WERI-Rb-1 (cell line): ENCODE measurements around the gene DAND5.

Experiments used
- DNase-seq: peaks from one replicate; pipeline ENCODE4 v3.0.0-alpha.2; 2020
- H3K27ac ChIP-seq: fragments of 250-450 bp; sonication (Bioruptor Pico); 2 replicates; pipeline ENCODE4 v1.5.1; 2020; ENCODE audit warnings: mild to moderate bottlenecking, moderate library complexity
- H3K27me3 ChIP-seq: fragments of 250-450 bp; sonication (Bioruptor Pico); 2 replicates; pipeline ENCODE4 v1.5.1; 2021; ENCODE audit warnings: mild to moderate bottlenecking, low read depth, moderate library complexity; ENCODE audit not compliant: insufficient read depth, severe bottlenecking
- H3K36me3 ChIP-seq: fragments of 250-450 bp; sonication (Bioruptor Pico); 2 replicates; pipeline ENCODE4 v1.5.1; 2020; ENCODE audit warnings: mild to moderate bottlenecking, moderate library complexity
- H3K4me3 ChIP-seq: 2 replicates; pipeline ENCODE4 v1.5.1; 2011; ENCODE audit warnings: low read depth, mild to moderate bottlenecking, control low read depth, low read length
- H3K9me3 ChIP-seq: fragments of 250-450 bp; sonication (Bioruptor Pico); 2 replicates; pipeline ENCODE4 v1.5.1; 2021; ENCODE audit warnings: mild to moderate bottlenecking, moderate library complexity; ENCODE audit not compliant: severe bottlenecking
- TF ChIP-seq, protein P1 (sequence below): IDR thresholded peaks from 2 replicates; pipeline ENCODE4 v1.5.1; 2011; ENCODE audit warnings: low read depth, mild to moderate bottlenecking, control low read depth, inconsistent platforms, low read length

The DAND5 gene

DNA sequence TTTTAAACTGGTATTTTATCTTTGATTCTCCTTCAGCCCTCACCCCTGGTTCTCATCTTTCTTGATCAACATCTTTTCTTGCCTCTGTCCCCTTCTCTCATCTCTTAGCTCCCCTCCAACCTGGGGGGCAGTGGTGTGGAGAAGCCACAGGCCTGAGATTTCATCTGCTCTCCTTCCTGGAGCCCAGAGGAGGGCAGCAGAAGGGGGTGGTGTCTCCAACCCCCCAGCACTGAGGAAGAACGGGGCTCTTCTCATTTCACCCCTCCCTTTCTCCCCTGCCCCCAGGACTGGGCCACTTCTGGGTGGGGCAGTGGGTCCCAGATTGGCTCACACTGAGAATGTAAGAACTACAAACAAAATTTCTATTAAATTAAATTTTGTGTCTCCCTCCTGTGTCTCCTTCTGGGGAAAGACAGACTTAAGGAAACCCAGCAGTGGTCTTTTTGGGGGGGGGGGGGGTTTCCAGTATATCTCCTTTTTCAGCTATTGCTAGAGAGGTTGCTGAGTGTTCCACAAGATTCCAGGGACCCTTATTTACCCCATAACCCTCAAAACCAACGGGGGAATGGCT lies 25.2 kb upstream of the DAND5 start:
- Histone ChIP-seq H3K9me3 (no peaks in the 10 kb centered on the region), H3K27ac (no peak overlapping the region), H3K27me3 (no peaks in the 10 kb centered on the region), H3K4me3 (no peak overlapping the region), H3K36me3 (peaks cover 92% of the 10 kb centered on the region)
- TF ChIP-seq, protein P1, sequence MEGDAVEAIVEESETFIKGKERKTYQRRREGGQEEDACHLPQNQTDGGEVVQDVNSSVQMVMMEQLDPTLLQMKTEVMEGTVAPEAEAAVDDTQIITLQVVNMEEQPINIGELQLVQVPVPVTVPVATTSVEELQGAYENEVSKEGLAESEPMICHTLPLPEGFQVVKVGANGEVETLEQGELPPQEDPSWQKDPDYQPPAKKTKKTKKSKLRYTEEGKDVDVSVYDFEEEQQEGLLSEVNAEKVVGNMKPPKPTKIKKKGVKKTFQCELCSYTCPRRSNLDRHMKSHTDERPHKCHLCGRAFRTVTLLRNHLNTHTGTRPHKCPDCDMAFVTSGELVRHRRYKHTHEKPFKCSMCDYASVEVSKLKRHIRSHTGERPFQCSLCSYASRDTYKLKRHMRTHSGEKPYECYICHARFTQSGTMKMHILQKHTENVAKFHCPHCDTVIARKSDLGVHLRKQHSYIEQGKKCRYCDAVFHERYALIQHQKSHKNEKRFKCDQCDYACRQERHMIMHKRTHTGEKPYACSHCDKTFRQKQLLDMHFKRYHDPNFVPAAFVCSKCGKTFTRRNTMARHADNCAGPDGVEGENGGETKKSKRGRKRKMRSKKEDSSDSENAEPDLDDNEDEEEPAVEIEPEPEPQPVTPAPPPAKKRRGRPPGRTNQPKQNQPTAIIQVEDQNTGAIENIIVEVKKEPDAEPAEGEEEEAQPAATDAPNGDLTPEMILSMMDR, result no peak
- no peak for DNase-seq

DNA sequence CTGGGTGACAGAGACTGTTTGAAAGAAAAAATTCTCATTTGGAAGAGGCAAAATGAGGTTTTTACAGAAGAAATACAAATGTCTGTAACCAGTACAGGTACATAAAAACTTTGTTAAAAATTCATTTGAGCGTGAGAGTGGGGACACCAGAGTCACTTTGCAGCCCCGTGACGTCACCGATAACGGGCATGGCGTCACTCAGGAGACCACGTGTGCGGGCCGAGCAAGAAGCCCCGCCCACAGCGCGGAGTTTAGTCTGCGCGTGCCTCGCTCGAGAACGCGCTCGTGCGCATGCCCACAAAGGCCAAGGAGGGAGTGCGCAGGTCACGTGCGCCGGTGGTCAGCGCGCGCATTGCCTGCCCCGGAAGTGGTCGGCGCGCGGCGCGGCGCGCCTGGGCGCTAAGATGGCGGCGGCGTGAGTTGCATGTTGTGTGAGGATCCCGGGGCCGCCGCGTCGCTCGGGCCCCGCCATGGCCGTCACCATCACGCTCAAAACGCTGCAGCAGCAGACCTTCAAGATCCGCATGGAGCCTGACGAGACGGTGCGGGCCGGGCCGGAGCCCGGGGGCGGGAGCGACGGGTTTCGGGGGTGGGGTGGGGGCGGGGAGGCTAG lies 23.8 kb upstream of the DAND5 start, which contains the start of gene RAD23A:
TSS of gene RAD23A (plus strand) at position 384 of the 613 bp plus-strand sequence. CDS start at position 471, 87 bp downstream.
- H3K9me3 ChIP-seq, result no peaks in the 10 kb centered on the region
- H3K27me3 ChIP-seq, result no peaks in the 10 kb centered on the region
- peaks cover 92% of the 10 kb centered on the region for H3K36me3 ChIP-seq
- H3K4me3 ChIP-seq, result peak within 1 kb of the TSS; percentile 97
- DNase-seq, result peak; percentile 97
- H3K27ac ChIP-seq, result peak within 1 kb of the TSS; percentile 96
- TF ChIP-seq, protein P1, result no peak

DNA sequence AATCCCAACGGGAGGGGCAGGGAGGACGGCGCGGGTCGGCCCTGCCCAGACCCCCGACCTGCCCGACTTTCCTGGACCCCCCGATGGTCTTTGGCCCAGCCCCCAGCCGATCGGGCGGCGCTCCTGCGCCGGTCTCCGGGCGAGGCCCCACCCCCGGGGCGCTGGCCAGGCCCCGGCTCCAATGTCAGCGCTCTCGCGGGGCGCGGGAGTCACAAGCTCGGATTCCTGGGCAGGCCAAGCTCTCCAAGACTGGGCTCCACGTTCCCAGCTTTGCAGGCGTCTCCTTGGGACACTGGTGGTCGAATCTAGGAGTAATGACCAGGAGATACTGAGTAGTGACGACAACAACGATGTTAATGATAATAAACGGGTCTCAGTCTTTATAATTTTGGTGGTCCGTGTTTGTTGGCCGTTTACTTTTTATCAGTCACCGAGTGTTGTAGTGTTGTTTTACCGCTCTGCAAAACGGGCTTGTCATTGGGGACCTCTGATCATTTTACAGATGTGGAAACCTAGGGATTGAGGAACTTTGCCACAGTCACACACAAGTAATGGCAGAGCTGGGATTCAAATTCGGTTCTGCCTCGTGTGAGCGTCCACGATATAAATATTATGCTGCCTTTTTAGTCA lies 23.2 kb upstream of the DAND5 start:
- TF ChIP-seq, protein P1, result no peak
- Histone ChIP-seq H3K36me3 (peaks cover 92% of the 10 kb centered on the region), H3K27ac (peak overlapping the region; percentile 96), H3K9me3 (no peaks in the 10 kb centered on the region), H3K27me3 (no peaks in the 10 kb centered on the region), H3K4me3 (peak overlapping the region; percentile 97)
- DNase-seq, result peak; percentile 54

DNA sequence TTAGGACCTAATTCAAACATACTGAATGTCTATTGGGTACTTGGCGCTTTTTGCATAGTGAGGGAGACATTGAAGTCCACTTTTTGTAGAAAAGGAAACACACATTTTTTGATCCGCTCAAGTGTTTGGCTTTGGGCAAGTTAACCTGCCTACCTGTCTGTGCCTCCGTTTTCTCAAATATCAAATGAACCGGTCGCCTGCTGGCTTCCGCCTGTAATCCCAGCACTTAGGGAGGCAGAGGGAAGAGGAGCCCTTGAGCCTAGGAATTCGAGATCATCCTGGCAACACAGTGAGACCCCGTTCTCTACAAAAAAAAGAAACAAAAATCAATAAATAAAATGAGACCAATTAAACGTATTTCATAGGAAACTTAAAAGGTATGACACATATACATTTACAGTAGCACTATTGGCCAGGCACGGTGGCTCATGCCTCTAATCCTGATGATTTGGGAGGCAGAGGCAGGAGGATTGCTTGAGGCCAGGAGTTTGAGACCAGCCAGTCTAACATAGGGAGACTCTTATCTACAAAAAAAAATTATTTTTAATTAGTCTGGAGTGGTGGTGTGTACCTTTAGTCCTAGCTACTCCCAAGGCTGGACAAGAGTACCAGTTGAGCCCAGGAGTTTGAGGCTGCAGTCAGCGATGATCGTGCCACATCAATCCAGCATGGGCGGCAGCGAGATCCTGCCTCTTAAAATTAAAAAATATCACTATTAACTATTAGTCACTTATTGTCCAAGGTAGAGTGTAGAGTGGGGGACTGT lies 22.5 kb upstream of the DAND5 start:
- peak overlapping the region; percentile 97 for H3K4me3 ChIP-seq
- H3K27me3 ChIP-seq, result no peaks in the 10 kb centered on the region
- no peak for DNase-seq
- no peaks in the 10 kb centered on the region for H3K9me3 ChIP-seq
- TF ChIP-seq, protein P1, result no peak
- H3K36me3 ChIP-seq, result peaks cover 92% of the 10 kb centered on the region
- peak overlapping the region; percentile 96 for H3K27ac ChIP-seq

DNA sequence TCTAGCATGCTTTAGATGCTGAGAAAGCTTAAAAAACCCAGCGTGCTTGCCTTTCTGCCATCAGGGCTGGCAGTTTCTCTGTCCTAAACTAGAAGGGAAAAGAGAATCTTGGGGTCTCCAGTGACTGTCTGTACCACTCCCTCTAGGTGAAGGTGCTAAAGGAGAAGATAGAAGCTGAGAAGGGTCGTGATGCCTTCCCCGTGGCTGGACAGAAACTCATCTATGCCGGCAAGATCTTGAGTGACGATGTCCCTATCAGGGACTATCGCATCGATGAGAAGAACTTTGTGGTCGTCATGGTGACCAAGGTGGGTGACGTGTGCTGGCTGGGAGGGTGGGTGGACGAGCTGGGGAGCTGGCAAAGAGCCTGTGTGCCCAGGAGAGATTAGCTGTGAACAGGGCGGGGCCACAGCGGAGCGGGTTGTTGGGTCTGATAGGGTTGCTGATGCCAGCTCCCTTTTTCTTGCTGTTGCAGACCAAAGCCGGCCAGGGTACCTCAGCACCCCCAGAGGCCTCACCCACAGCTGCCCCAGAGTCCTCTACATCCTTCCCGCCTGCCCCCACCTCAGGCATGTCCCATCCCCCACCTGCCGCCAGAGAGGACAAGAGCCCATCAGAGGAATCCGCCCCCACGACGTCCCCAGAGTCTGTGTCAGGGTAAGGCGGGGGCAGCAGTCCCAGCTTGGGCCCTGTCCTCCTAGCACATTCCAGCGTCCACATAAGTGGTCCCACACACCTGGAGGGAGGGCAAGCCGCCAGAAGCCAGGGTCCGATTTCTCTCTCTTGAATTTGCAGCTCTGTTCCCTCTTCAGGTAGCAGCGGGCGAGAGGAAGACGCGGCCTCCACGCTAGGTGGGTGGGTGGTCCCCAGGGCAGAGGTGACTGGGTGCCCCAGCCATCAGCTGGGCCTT lies 21.4 kb upstream of the DAND5 start:
- TF ChIP-seq, protein P1, result no peak
- Histone ChIP-seq H3K36me3 (peaks cover 92% of the 10 kb centered on the region), H3K9me3 (no peaks in the 10 kb centered on the region), H3K27me3 (no peaks in the 10 kb centered on the region), H3K27ac (no peak overlapping the region), H3K4me3 (no peak overlapping the region)
- DNase-seq, result no peak
